GM19467 (cell line): ENCODE measurements around the gene MYH16.
"Not testable (repeated sequence)": the region's sequence is repeated elsewhere in the genome, so short reads cannot be mapped to it uniquely, and the experiment has no call there.

Source experiments
- ATAC-seq: cut with Tn5 transposase; IDR thresholded peaks from one replicate; pipeline ENCODE4 v1.9.1; 2021; ENCODE audit warnings: mild to moderate bottlenecking, moderate library complexity; ENCODE audit not compliant: unreplicated experiment

Gene MYH16

DNA sequence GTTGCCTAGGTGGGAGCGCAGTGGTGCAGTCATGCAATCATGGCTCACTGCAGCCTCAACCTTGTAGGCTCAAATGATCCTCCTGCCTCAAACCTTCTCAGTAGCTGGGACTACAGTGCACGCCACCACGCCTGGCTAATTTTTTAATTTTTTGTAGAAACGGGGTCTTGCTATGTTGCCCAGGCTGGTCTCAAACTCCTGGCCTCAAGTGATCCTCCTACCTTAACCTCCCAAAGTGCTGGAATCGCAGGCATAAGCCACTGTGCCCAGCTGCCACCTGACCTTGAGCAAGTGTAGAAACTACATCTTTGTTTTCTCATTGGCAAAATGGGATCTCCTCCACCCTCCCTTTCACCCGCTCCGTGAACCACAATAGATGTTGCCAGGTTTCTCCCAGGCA is 15.0 kb upstream of the MYH16 start:
- no peak for ATAC-seq

- no peak for ATAC-seq
These were observed 14.1 kb upstream of the MYH16 start for GRCh38 chr7:99258501-99258900.

DNA sequence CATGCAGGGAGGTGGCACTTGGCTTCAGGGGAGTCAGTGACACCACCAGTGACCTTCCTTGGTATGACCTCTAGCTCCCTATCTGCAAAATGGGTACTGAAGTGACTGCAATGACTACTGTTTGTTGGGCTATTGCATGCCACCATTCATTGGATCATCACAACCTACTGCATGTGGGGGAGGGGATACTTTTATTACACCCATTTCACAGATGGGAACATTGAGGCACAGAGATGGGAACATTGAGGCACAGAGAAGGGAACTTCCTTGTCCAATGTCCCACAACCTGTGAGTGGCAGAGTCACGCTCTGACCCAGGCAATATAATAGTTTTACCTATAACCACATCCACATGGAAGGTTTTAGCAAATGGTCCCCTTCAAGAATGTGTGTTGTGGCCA is 12.2 kb upstream of the MYH16 start:
- ATAC-seq, result no peak

GRCh38 chr7:99261646-99262045 is 11.0 kb upstream of the MYH16 start:
- ATAC-seq, result no peak

DNA sequence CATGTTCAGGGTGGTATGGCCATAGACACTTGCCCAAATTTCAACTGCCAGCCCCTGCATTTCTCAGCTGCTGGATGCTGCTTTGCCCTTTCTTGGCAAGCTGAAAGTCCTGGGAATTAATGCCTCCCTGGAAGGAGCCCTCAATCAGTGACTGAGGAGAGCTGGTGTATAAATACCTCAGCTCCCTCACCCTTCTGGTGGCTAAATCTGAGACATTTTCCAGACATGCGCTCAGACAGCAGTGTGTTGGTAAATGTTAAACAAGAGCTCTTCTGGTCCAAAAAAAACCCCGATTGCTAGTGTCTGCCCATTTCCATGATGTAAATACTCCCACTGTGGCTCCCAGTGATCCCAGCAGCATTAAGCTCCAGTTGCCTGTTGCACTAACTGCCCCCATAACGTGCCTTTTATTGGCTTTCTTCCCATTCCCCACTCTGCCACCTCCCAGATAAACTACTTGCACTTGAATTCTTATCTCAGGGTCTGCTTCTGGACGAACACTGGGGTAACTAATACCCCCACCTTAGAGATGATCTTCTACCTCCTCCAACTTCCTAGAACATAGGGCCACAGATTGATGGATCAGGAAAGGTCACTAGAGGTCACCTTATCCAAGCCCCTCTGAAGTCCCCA is 6.7 kb upstream of the MYH16 start:
- no peak for ATAC-seq

- ATAC-seq, result no peak
These were observed 5.2 kb upstream of the MYH16 start for GRCh38 chr7:99267481-99267840.

DNA sequence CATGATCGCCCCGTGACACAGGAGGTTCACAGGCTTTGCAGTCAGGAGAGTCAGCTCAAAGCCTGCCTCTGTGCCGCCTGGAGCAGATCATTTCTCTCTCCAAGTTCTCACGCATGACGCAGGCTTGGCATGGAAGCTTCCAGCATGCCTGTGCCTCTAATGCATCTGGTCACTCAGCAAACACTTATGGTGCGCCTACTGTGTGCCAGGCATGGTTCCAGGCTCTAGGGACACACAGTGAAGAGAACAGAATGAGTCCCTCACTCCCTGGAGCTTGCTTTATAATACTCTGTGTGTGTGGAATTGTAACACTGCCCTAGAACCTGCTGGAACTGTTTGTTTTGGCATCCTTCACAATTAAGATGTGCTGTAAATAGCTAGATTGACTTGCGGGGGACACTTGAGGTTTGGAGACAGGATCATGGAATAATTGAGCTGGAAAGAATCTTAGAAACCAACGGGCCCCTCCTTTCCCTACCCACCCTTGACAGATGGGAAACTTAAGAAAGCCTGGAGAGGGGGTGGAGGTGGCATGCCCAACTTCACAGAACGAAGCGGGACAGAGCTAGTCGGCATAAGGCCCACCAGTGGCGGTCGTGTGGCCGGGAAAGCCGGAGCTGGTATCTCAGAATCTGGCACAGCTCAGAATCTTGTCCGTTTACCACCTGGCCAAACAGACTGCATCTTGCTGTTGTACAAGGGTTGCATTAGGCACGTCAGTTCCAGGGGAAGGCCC is 4.6 kb upstream of the MYH16 start:
- no peak for ATAC-seq

DNA sequence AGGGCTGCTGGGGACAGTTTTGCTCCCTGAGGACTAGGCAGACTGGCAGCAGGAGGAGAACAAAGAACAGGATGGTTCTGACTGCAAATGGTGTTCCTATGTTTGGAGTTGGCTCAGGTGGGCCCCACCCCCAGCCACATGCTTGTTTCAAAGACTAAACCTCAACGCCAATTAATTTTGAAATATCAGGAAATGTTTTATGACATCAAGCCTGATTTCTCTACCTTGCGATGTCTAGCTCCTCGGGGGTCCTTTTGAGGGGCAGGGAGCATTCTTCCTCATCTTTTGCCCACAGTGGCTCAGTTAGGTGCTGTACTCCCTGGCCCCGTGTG is 4.1 kb upstream of the MYH16 start:
- no peak for ATAC-seq

- ATAC-seq, result no peak
These were observed 1.9 kb upstream of the MYH16 start for GRCh38 chr7:99270702-99271101.

- not testable (repeated sequence) for ATAC-seq
These were observed 922 bp downstream of the MYH16 start for GRCh38 chr7:99273561-99273960.

GRCh38 chr7:99274908-99275307 is 2.3 kb downstream of the MYH16 start:
- ATAC-seq, result not testable (repeated sequence)

DNA sequence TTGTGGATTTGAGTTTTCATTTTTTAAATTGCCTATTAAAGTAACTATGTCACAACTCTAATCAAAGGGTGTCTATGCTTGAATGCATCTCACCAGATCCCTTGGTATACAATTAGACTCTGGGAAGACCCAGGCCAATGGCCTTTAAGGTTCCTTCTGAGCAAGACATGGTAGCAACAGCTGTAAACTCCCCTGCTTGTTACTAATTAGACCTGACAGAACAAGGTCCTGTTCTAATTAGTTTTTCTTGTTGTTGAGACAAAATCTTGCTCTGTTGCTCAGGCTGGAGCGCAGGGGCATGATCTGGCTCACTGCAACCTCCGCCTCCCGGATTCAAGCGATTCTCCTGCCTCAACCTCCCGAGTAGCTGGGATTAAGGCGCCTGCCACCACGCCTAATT is 2.9 kb downstream of the MYH16 start:
- no peak for ATAC-seq

- no peak for ATAC-seq
These were observed 5.5 kb downstream of the MYH16 start for GRCh38 chr7:99278180-99278579.

DNA sequence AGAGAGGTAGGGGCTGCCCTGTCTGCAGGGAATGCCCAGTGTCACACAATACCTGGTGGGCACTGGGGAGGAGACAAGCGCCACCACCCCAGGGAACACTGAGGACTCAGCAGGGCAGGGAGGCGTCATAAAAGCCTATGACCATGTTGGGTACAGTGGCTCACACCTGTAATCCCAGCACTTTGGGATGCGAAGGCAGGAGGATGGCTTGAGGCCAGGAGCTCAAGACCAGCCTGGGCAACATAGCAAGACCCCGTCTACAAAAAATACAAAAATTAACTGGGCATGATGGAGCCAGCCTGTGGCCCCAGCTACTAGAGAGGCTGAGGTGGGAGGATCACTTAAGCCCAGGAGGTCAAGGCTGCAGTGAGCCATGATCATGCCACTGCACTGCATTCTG is 11.5 kb downstream of the MYH16 start:
- ATAC-seq, result not testable (repeated sequence)

DNA sequence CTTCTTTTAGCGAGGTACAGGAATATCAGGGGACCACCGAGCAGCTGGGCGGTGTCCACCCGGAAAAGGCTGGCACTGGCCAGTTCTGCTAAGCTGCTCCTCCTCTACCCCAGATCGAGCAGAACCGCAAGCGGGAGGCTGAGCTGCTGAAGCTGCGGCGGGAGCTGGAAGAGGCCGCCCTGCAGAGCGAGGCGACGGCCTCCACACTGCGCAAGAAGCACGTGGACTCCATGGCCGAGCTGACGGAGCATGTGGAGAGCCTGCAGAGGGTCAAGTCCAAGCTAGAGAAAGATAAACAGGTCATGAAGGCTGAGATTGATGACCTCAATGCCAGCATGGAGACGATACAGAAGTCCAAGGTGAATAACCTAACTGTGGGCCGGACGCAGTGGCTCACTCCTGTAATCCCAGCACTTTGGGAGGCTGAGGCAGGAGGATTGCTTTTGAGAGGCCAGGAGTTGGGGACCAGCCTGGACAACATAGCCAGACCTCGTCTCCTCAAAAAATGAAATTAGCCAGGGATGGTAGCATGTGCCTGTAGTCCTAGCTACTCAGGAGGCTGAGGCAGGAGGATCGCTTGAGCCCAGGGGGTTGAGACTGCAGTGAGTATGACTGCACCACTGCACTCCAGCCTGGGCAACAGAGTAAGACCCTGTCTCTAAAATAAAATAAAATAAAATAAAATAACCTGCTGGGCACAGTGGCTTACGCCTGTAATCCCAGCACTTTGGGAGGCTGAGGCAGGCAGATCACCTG is 15.3 kb downstream of the MYH16 start:
- no peak for ATAC-seq

DNA sequence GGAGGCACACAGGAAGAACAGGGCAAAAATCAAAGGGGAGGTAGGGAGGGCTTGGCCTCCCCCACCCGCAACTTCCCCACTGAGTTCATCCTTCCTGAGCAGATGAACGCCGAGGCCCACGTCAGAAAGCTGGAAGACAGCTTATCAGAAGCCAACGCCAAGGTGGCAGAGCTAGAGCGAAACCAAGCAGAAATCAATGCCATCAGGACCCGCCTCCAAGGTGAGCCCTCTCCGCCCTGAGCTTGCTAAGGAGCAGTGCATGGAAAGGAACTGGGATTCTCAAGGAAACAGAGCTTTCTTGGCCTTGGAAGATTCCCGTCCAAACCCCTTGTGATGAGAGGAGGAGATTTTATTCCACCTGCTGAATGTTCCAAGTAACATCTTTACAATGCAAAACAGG is 16.5 kb downstream of the MYH16 start:
- ATAC-seq, result no peak

GRCh38 chr7:99290148-99290547 is 17.5 kb downstream of the MYH16 start:
- ATAC-seq, result not testable (repeated sequence)

- no peak for ATAC-seq
These were observed 18.5 kb downstream of the MYH16 start for GRCh38 chr7:99290980-99291607.

DNA sequence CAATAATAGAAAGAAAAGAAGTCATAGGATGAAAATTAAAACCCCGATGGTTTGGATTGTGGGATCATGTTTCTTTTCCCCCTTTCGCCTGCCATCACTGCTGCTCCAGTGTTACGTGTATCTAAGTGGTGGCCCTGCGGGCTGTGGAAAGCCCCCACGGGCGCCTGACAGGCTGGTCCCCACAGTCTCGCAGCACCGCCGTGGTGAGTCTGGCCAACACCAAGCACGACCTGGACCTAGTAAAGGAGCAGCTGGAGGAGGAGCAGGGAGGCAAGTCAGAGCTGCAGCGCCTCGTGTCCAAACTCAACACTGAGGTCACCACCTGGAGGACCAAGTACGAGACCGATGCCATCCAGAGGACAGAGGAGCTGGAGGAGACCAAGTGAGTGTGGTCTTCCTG is 19.5 kb downstream of the MYH16 start:
- ATAC-seq, result no peak

GRCh38 chr7:99293167-99293566 is 20.5 kb downstream of the MYH16 start:
- ATAC-seq, result no peak

- ATAC-seq, result no peak
These were observed 21.0 kb downstream of the MYH16 start for GRCh38 chr7:99293650-99294049.

DNA sequence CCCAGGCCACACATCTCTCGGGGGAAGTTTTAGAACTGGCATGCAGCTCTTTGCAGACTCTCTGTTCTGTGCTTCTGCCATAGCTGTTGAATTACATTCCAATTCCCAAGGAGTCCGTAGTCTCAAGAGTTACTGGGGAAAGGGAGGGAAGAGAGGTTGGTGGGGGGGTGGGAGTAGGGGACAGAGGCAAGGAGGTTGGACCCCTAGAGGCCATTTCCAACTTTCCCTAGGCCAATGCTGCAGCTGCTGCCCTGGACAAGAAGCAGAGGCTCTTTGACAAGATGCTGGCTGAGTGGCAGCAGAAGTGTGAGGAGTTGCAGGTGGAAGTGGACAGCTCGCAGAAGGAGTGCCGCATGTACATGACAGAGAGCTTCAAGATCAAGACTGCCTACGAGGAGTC is 23.8 kb downstream of the MYH16 start:
- no peak for ATAC-seq
